Measurements from ENCODE around the gene NSMCE1.

GRCh38 chr16:27242398-27242797 lies 26.2 kb downstream of the NSMCE1 start:
- TF ChIP-seq CTCF (conservative IDR thresholded peaks at IDR 0.05 in 1 of 2, IDR thresholded peaks at IDR 0.05 in 1 of 2; ENCODE audit: low read depth in 1 of 2, low read length in 2 of 2) (no peak), EZH2 (IDR thresholded peaks at IDR 0.05; ENCODE audit: low read length, missing control alignments) (no peak)

Data from fibroblast of lung (primary cell).